ENCODE measurements around the gene SFXN3.

SFXN3 gene

DNA sequence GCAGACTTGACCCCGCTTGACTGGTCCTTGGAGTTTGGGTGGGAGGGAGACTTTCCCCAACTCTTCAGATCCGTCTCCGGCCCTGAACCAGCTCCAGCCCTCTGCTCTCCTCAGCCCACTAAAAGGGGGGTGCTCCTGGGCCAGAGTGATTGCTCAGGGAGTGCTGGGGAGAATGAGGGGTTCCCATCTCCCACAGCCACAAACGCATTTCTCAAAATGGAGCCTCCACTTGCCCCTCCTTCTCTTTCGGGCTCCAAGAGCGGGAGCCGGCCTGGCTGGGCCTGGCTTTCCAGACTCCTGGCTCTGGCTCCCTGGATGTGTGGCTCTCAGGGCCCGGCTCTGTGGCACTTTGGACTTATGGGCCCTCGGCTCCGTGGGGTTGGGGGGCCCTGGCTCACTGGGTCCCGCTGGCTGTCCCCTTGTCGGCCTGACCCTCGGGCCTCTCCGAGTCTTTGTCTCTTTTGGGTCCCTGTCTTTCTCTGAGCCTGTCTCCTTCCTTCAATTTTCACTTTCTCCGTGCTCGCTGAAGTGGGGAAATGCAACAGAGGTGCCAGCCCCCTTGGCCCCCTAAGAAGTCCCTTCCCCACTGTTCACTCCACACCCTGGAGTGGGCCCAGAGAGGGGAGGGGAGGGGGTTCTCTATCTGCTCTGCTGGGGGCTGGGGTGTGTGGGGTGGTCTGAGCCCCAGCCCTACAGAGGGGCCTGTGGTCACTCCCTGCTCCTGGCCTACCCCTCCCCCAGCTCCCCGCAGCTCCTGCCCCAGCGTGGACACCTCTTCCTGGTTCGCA lies 30.7 kb upstream of the SFXN3 start:
- DNase-seq: no peak

GRCh38 chr10:101000915-101001658 lies 29.9 kb upstream of the SFXN3 start:
- no peak for DNase-seq

GRCh38 chr10:101001659-101002035 lies 29.4 kb upstream of the SFXN3 start:
- no peak for DNase-seq

DNA sequence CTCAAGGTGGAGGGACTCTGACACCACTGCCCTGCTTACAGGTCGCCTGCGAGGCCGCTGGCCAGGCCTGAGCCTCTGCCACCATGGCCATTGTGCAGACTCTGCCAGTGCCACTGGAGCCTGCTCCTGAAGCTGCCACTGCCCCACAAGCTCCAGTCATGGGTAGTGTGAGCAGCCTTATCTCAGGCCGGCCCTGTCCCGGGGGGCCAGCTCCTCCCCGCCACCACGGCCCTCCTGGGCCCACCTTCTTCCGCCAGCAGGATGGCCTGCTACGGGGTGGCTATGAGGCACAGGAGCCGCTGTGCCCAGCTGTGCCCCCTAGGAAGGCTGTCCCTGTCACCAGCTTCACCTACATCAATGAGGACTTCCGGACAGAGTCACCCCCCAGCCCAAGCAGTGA lies 28.6 kb upstream of the SFXN3 start:
- DNase-seq: no peak

- no peak for DNase-seq
Observed at GRCh38 chr10:101003639-101004206, 27.3 kb upstream of the SFXN3 start.

- no peak for DNase-seq
Observed at GRCh38 chr10:101005361-101005760, 25.7 kb upstream of the SFXN3 start.

GRCh38 chr10:101005869-101006567 lies 25.0 kb upstream of the SFXN3 start:
- DNase-seq: no peak

- no peak for DNase-seq
Observed at GRCh38 chr10:101006593-101007098, 24.4 kb upstream of the SFXN3 start.

GRCh38 chr10:101007099-101007711 lies 23.8 kb upstream of the SFXN3 start:
- no peak for DNase-seq

DNA sequence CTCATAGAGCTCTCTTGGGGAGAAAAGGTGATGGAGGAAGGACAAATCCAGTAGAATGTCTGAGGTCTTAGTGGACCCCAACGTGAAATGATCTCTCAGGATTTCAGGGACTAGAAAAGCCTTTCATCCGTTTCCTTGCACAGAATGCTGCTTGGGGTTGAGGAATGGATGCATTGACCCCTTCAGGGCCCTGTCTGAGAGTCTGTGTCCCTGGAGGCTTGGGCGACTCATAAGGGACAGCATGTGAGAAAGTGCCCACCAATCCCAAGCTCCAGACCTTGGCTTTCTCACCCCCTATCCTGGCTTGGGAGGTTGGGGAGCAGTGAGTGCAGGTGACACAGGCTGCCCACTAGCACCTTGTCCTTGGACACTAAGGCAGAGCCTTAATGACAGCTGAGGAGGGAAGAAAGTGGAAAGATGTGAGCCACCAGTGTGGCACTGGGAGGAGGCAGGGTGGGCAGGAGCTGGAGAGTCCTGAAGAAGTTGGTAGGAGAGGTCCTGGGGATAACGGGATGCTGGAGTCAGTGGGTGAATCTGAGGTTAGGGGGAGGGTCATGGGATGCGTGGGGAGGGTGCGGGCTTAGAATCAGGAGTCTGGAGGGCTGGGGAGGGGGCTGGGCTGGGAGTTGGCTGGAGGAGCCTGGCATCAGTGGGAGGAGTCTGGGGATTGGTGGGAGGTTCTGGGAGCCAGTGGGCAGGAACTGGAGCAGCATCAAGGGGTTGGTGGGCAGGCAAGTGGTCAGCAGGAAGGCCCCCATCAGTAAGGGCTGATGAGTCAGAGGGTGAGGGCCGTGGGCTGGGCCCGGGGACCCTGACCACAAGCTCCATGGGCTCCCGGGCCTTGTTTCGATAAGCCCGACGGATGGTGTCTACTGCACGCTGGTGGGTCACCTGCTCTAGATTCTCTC lies 22.9 kb upstream of the SFXN3 start:
- no peak for DNase-seq

DNA sequence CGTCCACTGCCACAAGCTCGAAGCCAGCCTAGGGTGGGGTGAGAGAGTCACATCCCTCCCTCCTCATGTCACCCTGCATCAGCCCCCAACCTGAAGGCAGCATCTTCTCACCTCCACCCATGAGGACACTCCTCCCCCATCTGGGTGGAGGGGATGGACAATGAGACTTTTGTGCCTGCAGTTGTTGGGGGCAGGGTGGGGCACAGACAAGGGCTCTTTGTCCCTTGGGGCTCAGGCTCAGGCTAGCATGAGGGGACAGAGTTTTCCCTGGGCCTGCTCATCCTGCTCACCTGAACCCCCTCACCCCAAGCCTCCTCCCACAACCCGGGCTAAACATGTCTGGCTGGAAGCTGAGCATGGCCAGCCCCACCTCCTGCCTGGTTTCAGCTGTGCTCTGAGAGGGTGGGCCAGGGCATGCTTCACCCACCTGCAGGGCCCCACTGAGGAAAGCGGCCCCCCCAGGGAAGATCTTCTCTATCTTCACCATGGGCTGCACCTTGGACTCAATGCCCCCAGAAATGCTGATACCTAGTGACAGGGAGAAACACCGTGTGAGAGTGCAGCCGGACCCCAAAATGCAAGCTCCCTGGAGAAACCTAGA lies 22.1 kb upstream of the SFXN3 start:
- no peak for DNase-seq

GRCh38 chr10:101010329-101010728 lies 20.7 kb upstream of the SFXN3 start:
- DNase-seq: no peak

DNA sequence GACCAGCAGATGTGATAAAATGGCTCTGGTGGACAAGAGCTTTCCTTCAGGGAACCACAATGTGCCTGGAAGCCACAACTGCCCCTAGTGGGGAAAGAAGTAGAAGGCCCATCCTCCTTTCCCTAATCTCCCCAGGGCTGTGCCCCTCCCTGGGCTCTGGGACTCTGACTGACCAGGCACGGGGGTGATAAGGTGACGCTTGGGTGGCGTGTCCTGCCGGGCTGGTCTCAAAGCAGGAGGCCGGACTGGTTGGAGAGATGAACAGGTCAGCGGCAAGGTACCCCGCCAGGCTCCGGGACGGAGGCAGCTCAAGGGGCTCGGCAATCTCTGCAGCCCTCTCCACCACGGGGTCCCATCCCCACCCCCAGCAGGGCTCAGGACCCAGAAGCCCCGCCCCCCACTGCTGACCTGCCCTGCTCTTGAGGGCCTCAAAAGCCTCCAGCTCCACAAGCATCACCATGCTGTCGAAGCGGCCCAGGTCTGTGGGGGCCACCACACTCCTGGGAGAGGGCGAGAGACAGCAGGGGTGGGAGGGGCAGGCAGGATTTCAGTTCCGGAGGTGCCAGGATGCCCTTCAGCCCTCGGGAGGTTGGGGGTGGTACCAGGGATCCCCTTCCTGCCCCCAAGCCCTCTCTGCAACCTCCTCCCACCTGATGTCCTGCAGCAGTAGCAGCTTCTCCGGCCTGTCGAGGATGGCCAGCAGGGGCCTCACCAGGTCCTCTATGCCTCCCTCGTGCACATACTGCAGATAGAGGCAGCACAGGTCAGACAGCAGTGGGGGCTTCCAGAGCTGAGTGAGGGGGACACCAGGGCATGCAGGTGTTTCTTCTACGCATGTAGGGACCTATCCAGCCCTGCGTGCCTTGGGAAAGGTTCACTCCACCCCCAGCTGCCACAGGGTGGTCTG lies 19.3 kb upstream of the SFXN3 start:
- no peak for DNase-seq

DNA sequence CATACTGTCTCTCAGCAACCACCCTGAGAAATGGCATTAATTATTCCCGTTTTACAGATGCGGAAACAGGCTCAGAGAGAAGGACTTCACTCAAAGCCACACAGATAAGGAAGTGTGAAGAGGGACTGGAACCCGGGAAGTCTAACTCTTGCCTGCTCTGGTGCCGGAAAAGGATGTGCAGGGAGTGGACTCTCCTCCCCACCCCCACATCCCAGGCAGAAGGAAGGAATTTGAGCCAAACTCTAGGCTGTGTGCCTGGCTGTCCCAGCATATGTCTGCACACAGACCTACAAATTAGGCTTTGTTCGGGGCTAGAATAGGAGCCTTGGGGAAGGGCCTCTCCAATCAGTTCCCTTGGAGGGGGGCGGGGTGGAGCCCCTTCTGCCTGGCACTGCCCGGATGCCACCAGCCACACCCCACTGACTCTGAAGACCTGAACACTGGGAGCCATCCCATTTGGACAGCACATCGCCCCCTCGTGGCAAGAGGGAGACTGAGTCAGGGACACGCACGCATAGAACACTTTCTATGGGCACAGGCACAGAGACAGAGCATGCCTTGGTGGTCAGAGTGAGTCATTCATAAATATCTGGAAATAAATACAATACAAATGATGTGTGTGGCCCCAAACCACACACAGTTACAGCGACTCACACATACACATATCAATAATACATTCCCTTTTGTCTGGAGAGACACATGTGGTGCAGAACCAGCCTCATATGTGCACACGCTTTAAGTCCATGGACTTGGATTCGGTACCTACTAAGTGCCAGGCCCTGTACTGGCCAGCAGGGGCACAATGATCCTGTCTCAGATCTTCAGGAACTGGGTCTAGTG lies 18.3 kb upstream of the SFXN3 start:
- peak; percentile 69 for DNase-seq

DNA sequence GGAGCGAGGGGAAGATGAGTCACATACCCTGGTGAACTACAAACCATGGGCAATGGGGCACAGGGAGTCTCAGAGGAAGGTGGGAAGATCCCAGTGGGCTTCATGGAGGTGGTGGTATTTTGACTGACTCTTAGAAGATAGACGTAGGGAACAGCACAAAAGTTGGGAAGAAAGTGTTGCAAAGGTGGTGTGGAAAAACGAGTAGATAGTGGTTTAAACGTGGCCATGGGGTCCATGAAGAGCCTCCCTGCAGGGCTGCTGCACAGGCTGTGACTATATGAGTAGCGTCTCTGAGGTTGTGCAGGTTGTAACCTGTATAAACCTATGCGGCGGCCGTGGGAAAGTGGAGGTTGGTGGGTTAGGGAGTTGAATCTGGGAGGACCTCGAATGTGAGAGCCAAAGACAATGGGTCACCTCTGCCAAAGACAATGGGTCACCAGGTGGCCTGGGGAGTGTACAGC lies 17.6 kb upstream of the SFXN3 start:
- no peak for DNase-seq

- peak; percentile 77 for DNase-seq
Observed at GRCh38 chr10:101014230-101014884, 16.7 kb upstream of the SFXN3 start.

GRCh38 chr10:101014966-101015581 lies 16.0 kb upstream of the SFXN3 start:
- no peak for DNase-seq

GRCh38 chr10:101015582-101015973 lies 15.5 kb upstream of the SFXN3 start:
- DNase-seq: no peak
